CD4-positive, alpha-beta T cell treated with Interleukin-4 for 1 hour (primary cell): ENCODE measurements around the gene WDR55.
"Not testable (repeated sequence)": the region's sequence is repeated elsewhere in the genome, so short reads cannot be mapped to it uniquely, and the experiment has no call there.

ENCODE experiments used
- DNase-seq, 2 donors: peaks; one replicate each; pipeline ENCODE4 v3.0.0-alpha.2; 2020 to 2022

Gene WDR55

DNA sequence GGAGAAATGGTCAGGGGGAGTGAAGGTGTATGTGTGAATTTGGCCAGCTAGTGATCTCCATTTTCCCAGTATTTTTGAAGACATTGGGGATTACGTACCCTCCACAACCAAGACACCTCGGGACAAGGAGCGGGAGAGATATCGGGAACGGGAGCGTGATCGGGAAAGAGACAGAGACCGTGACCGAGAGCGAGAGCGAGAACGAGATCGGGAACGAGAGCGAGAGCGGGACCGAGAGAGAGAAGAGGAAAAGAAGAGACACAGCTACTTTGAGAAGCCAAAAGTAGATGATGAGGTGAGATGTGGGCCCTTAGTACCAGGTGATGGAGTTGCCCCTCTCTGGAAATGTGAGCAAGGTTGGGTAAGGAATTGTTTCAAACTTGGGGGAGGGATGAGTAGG is 5.8 kb upstream of the WDR55 start:
- DNase-seq, result no peak

DNA sequence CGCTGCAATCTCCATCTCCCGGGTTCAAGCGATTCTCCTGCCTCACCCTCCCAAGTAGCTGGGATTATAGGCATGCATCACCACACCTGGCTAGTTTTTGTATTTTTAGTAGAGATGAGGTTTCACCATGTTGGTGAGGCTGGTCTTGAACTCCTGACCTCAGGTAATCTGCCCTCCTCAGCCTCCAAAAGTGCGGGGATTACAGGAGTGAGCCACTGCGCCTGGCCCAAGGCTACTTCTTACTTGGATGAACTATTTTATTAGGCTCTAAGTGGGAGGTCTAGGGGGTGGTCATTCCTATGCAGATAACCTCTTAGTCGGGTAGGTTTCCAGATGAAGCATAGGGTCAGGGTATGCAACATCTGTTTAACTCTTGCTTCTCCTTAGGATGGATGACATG is 4.3 kb upstream of the WDR55 start:
- DNase-seq, result not testable (repeated sequence)

DNA sequence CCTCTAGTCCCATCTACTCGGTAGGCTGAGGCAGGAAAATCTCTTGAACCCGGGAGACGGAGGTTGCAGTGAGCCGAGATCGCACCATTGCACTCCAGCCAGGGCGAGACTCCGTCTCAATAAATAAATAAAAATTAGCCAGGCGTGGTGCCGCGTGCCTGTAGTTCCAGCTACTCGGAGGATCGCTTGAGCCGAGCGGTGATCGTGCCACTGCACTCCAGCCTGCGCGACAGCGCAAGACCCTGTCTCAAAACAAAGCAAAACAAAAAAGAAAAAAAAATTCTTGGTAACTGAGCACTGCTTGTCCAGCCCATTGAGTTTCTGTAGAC is 710 bp upstream of the WDR55 start:
- no peak for DNase-seq

DNA sequence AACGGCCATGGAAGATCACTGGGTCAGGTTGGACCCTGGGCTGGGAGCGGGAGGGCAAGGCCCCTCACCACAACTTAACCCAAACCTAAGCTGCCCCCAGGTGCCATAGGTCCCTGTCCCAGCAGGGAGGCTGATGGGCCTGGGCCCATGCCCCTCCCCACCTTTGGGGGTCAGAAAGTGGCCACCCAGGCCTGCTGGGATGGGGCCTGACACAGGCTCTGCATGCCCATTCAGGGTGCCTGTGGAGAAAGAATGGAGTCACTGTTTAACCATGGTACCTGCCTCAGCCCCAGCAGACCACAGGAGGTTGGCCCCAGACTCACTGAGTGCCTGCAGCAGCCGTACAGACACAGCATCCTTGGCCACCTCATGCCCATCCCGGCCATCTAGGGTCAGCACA is 6.3 kb downstream of the WDR55 start:
- not testable (repeated sequence) for DNase-seq

DNA sequence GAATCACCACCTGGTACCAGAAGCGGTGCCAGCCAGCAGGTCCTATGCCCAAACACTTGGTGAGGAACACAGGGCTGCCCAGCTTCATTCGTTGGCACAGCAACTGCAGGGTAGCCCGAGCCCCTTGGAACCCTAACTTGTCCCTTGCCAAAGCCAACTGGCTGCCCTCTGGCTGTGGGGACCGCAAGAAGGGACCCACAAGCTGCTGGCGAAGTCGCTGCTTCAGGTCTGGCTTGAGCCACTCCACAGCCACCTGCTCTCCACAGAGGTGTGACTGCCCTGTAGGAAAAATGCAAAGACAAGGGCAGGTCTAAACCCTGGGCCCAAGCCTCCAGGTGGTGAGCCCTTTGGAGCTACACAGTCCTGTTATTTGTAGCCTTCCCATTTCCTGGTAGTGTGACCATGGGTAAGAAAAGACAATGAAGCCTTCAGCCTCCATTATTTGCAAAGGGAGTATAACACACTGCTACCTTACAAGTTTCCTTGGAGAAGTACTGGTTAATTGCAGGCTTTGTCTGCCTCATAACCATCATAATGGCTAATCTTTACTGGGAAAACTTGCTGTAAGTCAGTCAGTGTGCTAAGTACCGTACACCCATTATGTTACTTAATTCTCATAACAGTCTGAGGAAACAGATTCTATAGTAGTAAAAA is 6.9 kb downstream of the WDR55 start:
- DNase-seq, result no peak

DNA sequence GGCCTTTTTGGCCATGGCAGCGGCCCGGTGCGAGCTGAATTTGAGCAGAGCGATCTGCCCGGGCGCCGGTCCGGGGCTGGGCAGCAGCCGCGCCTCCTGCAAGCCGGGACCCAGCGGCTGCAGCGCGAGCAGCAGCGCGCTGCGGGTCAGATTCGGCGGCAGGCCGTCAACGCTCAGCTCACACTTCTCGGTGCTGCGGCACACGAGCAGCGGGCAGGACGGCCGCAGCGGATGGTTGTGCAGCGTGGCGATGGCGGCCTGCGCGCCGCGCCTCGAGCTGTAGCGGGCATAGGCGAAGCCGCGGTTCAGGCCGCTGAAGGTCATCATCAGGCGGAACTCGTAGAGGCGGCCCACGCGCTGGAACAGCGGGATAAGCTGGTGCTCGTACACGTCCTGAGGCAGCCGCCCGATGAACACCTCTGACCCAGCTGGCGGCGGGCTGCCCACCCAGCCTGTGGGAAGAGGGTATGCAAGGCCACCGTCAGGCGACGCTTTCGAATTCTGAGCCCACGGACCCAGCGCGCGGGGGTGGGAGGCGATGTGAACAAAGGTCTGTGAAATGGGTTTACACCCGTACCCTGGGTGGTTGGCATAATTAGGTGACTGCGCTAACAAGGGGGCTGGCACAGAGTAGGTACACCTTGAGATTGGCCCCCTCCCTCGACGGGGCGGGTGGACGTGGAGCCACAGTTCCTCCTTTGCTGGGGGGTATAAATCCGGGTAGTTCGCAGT is 7.9 kb downstream of the WDR55 start:
- DNase-seq, result no peak

DNA sequence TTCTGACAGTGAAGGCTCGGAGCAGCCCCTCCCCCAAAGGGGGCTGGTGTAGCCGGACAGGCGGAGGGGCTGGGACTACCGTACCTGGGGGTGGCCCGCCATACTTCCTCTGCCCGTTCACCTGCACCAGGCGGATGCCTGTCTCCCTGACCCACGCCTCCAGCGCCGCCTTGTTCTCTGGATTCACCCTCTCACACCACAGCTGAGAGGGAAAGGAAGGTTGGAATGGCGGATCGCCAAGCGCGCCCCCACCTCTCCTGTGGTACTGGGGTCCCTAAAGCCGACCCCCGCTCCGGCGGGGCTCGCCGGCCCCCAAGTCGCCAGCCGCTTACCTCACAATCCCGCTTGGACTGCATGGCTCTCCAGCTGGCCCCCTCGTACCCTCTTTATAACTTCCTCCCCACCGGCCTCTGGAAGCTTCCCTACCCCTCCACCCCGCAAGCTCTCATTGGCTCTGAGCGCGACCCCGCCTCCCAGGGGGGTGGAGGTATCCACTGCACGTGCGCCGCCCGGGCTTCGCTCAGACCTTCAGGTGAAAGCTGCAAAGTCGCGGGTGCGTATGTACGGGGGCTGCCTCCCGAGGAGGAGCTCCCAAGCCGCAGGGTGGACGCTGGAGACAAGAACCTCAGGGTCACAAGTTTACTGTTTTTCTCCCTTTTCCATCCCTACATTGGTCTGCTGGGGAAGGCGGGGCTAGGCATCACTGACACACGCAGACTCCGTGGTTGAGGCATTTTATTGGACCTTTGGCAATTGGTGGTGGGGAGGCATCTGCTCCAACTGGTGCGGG is 8.7 kb downstream of the WDR55 start, which contains the start of gene DND1:
Gene DND1 (minus strand): TSS at position 390 of the 790 bp plus-strand sequence. CDS start 34 bp downstream, at position 356.
- no peak for DNase-seq

DNA sequence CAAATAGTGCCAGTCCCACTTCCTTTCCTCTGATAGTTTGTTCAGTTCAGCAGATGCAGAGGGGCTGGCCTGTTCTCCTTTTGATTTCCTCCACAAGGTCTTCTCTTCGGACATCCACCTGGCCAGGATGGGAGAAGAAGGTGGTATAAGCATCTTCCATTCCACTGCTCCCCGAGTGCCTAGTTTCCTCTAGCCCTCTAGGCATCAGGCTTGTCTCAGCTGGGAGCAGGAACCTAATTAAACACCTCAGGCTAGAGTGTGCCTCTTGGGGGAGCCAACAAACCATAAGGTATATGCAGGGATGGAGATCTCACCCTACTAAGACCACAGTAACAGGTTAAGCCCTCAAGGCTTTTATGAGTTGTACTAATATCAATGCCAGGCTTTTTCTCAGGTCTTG is 9.5 kb downstream of the WDR55 start:
- no peak for DNase-seq

DNA sequence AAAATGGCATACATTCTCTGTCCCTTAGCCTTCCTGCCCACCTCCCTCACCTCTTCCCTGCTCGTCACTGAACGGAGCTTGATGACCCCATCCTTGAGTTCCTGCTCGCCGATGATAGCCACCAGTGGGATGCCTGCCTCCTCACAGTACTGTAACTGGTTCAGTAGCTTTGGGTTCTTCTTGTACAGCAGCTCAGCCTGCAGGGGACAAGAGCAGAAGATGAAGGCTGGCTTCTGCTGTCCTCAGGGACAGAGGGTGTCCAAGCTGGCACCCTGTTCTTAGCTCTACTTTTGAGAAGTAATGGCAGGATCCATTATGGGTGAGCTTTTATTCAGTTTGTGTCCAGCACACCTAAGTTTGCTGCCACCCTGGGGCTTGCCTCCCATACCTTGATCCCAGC is 9.9 kb downstream of the WDR55 start:
- DNase-seq, result no peak

DNA sequence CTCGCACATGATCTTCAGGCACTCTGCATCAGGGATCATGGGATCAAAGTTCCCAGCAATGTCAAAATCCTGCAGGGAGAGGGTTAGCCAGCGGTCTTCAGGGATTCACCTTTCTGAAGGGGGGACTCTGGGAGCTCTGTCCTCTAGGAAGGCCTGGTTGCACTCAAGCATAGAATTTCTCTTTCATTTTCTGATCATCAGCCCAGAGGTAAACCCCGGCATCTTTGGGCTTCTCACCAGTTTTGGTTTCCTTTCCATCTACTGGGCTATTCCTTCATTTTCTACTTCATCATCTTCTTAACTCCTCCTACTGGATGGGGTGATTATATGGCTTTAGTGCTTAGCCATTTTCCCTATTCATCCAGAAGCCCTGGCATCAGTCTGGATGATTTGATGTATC is 13.2 kb downstream of the WDR55 start:
- no peak for DNase-seq

DNA sequence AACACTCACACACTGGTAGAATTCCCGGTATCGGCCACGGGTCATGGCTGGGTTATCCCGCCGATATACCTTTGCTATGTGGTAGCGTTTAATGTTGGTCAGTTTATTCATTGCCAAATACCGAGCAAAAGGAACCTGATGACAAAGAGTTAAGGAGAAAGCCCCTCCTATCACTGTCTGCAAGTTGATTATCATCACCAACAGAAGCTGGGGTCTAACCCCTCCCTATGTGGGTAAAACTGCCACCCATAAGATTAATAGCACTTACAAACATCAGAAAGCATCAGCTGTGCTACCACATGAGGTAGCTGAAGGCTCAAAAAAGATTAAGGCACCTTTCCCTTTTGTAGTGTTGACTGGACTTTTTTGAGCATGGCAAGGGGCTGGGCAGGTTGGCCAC is 14.3 kb downstream of the WDR55 start:
- no peak for DNase-seq

DNA sequence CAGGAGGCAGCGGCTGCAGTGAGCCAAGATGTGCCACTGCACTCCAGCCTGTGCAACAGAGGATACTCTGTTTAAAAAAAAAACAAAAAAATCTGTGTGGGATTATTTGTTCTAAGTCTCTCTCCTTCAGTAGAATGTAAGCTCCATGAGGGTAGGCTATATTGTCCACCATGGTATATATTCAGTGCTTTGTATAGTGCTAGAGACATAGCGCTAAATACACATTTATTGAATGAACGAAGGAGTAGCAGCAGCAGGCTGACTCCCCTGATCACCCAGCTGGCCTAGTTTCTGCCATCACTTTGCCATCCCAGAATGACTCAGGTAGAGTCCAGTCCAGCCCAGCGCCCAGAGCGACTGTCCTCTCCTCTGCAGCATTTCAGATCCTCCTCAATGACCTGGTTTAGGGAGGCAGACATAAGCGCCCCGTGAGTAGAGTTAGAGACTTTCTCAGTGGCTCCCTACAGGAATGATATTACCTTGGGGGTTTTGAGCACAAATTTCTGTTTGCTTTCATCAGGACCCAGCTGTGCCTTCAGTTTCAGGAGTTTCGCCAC is 25.8 kb downstream of the WDR55 start:
- DNase-seq, result no peak

DNA sequence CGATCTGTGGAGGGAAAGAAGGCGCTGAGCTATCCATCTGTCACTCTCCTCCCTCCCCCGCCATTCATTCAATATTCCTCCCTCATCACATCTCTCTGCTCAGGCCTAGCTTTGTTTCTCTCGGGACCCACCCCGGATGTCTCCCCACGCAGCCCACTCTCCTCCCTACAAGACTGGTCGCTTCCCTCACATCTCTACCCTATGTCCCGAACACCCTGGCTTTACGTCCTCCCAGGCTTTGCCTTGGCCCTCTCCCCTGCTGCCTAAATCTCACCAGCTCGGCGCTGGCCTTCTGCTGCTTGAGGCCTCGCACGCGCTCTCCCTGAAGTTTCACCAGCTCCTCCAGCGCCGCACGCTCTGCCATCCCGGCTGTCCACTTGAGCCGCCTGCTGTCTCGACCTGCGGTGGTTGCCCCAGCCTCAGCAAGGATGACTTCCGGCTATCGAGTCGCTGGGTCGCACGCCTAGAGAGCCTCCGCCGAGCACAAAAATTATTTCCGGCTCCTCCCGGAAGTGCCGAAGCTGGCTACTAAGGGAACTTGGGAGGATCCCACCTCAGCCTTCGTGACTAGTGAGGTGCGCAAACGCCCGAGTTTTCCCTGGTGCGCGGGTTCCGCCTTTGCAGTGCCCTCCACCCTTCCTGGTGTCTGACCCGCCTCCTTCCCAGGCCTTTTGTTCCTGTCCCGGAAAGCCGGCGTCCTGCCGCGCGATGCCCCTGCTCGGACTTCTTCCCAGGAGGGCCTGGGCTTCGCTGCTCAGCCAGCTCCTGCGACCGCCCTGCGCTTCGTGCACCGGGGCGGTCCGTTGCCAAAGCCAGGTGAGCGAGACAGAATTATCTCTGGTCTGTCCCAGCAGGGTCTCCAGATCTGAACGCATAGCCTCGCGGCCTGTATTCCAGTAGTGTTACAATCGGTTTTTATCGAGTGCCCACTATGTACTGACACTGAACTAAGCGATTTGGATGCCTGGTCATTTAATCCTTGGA is 26.5 kb downstream of the WDR55 start, which contains the start of the genes HARS1 and HARS2:
Gene HARS1 (minus strand): TSS at position 430 of the 984 bp plus-strand sequence. CDS start 66 bp downstream, at position 364.
Gene HARS2 (plus strand): TSS at position 515 of the 984 bp plus-strand sequence. CDS start 194 bp downstream, at position 709.
- peak; percentile 88 for DNase-seq

DNA sequence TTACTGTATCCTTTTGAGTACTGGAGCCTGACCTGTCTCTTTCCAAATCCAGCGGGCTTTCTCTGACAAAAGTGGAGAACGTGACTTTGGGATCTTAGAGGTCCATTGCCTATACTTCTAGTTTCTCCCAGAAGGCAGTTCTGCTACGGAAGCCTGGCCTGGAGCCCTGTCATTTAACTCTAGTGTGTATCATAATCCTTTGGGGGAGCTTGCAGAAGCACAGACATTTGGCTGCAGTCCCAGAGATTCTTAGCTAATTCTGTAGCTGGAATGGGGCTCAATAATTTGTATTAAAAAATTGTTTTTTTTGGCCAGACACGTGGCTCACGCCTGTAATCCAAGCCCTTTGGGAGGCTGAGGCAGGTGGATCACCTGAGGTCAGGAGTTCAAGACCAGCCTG is 29.6 kb downstream of the WDR55 start:
- DNase-seq, result no peak

DNA sequence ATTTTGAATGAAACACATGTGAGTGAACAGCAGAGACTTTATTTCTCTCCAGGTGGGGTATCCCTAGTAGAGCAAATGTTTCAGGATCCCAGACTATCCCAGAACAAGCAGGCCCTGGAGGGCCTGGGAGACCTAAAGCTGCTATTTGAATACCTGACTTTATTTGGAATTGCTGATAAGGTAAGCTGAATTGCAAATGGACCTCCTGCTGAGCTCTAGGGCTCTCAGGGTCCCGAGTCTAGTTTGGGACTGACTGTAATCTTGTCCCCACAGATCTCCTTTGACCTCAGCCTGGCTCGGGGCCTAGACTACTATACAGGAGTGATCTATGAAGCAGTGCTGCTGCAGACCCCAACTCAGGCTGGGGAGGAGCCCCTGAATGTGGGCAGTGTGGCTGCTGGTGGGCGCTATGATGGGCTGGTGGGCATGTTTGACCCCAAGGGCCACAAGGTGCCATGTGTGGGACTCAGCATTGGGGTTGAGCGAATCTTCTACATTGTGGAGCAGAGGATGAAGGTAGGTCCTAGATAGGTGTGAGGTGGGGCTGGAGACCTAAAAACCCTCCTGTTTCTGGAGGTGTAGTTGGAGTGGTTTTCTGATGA is 32.3 kb downstream of the WDR55 start:
- no peak for DNase-seq

DNA sequence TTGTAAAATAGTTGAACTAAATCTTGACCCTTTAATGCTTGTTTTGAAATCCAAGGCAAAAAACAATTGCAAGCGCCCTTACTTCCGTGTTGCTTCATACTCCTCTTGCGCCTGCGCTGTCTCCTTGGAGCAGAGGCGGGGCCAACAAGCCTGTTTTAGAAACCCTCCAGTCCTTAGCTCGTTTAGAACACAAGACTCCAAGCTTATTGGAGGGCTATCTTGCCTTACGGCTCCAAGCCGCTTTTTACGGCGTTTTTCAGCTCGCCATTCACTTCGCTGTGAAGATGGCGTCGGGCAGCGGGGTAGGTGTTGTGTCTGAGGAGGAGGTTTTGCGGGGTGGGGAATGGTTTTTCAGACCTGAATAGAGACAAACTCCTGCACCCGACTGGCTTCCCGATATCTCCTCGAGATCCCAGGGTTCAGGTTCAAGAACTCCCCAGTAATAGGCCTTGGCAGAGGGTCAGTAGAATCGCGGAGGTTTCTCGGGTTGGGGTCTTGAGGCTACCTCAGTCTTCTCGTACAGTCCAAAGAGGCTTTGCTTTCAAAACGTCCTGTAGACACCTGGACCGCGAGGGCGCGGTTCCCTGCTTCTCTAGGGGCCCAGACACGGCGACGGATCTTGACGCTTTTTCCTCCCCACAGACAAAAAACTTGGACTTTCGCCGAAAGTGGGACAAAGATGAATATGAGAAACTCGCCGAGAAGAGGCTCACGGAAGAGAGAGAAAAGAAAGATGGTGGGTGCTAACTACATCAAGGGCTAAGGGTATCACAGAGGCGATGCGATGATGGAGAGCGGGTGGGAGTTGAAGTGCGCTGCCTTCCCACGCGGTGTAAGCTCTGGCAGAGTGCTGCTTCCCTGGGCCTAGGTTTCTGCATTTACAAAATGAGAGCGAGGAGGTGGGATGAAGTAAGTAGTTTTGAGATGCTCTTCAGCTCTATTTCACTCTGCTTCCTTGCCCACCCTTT is 35.8 kb downstream of the WDR55 start, which contains the start of gene ZMAT2:
Gene ZMAT2 (plus strand): TSS at position 271 of the 968 bp plus-strand sequence. CDS start 14 bp downstream, at position 285.
- DNase-seq, result peak; percentile 97

DNA sequence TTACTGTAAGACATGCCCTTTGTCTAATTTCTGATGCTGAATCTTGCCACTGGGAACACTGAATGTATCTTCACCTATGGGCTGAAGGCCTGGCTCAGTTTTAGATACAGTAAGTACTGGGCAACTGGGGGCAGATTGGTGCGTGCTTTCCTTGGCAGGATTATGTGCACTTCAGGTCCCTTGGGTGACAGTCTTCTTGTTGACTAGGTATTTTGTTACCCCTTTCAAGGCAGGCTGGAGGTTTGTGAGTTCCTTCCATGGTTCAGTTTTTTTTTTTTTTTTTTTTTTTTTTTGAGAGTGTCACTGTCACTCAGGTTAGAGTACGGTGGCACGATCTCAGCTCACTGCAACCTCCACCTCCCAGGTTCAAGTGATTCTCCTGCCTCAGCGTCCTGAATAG is 43.1 kb downstream of the WDR55 start:
- no peak for DNase-seq

DNA sequence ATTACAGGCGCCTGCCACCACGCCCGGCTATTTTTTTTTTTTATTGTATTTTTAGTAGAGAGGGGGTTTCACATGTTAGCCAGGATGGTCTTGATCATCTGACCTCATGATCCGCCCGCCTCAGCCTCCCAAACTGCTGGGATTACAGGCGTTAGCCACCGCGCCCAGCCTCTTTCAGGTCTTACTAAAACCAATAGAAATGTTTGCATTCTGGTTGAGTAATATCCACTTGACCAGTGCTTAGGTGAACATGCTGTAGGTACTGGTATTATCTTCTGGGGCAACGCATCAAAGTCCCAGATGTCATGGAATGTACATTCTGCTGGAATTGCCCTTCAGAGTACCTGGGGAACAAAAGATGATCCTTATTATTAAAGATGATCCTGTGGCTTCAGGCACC is 44.1 kb downstream of the WDR55 start:
- DNase-seq, result not testable (repeated sequence)

DNA sequence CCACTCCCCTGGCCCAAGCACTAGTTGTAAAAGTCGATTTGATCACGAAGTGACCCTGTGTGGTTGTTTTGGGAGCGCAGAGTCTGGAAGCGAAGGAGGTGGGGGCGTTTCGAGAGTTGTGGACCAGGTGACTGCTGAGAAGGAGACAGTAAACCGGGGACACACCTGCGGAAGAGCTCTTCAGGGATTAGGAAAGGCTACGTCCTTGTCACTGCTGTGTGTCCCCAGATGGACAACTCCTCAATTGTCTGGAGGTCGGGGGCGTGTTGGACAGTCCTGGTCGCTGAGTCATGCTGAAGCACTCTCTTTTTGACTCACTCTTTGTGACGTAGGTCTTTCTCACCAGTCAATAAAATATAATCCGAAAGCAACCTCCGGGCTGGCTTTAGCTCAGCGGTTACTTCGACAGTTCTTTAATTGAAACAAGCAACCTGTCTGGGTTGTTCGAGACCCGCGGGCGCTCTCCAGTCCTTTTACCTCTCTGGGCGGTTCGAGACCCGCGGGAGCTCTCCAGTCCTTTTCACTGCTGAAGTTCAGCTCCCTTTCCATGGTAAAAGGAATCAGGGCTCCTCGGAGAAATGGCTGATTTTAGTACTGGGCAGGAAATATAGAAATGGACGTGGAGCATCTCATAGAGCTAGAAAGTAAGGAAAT is 46.3 kb downstream of the WDR55 start:
- peak; percentile 90 to 97 for DNase-seq

DNA sequence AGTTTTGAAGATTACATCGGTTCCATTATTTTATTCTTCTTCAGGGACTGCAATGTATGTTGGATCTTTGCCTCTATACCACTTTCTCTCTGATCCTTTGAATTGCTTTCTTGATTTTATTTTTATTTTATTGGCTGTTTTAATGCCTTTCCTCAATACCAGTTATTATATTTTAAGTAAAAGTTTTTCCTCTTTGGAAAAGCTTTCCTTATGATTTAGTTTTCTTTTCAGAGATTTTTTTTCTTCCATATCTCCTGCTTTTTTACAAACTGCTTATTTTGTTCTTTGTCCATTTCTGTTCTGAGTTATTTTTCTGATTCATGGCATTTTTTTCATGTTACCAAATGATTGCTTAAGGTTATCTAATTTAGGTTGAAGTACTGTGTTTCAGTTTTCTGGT is 47.1 kb downstream of the WDR55 start:
- DNase-seq, result no peak
